Central memory CD4-positive, alpha-beta T cell (primary cell): Measurements from ENCODE around the gene HESX1.

Experiments
- DNase-seq: peaks from one replicate; pipeline ENCODE4 v3.0.0; 2022
- total RNA-seq, 3 experiments: gene quantifications; one replicate each; lab custom pipeline; 2026; lab: John Stamatoyannopoulos, UW

HESX1 gene
- total RNA-seq: 0 to 0.22 (median 0.07) reads per million in 3 experiments

- no peak for DNase-seq
These were observed at the start of gene HESX1 for GRCh38 chr3:57199895-57200297. Gene HESX1, minus strand, starts transcription at chr3:57199978. Its CDS starts 60 bp downstream, at chr3:57199918.

- DNase-seq: no peak
These were observed 45.2 kb upstream of the HESX1 start for GRCh38 chr3:57244946-57245345.

- DNase-seq: no peak
These were observed 35.1 kb upstream of the HESX1 start for GRCh38 chr3:57234613-57235575.

GRCh38 chr3:57233799-57234198 is 34.0 kb upstream of the HESX1 start:
- no peak for DNase-seq

- DNase-seq: no peak
These were observed 30.2 kb upstream of the HESX1 start for GRCh38 chr3:57230006-57230405.

- peak; percentile 52 for DNase-seq
These were observed 28.4 kb upstream of the HESX1 start for GRCh38 chr3:57227930-57228751.

GRCh38 chr3:57227204-57227929 is 27.6 kb upstream of the HESX1 start, which contains the start of gene APPL1:
Gene APPL1, plus strand, starts transcription at chr3:57227729. Its CDS starts 155 bp downstream, at chr3:57227884.
- peak; percentile 84 for DNase-seq

- DNase-seq: no peak
These were observed 26.4 kb upstream of the HESX1 start for GRCh38 chr3:57226176-57226575.

- DNase-seq: no peak
These were observed 25.1 kb upstream of the HESX1 start for GRCh38 chr3:57224856-57225255.

- DNase-seq: no peak
These were observed 22.1 kb upstream of the HESX1 start for GRCh38 chr3:57221883-57222282.

GRCh38 chr3:57206423-57206822 is 6.6 kb upstream of the HESX1 start:
- no peak for DNase-seq

GRCh38 chr3:57194641-57195040 is 5.1 kb downstream of the HESX1 start:
- no peak for DNase-seq

- DNase-seq: no peak
These were observed 7.8 kb downstream of the HESX1 start for GRCh38 chr3:57192028-57192427.

GRCh38 chr3:57184526-57184925 is 15.3 kb downstream of the HESX1 start:
- DNase-seq: no peak

GRCh38 chr3:57179580-57180410 is 20.0 kb downstream of the HESX1 start:
- no peak for DNase-seq

- no peak for DNase-seq
These were observed 23.7 kb downstream of the HESX1 start for GRCh38 chr3:57176045-57176444.

- no peak for DNase-seq
These were observed 26.1 kb downstream of the HESX1 start for GRCh38 chr3:57173687-57174086.

GRCh38 chr3:57170946-57171345 is 28.8 kb downstream of the HESX1 start:
- no peak for DNase-seq

GRCh38 chr3:57169872-57170623 is 29.7 kb downstream of the HESX1 start:
- DNase-seq: peak; percentile 30

- DNase-seq: no peak
These were observed 30.7 kb downstream of the HESX1 start for GRCh38 chr3:57169108-57169507.

GRCh38 chr3:57168151-57168550 is 31.6 kb downstream of the HESX1 start:
- DNase-seq: no peak
